HUDEP-2 (cell line): ENCODE results near the gene NPFFR1.
"Not testable (repeated sequence)": the region's sequence is repeated elsewhere in the genome, so short reads cannot be mapped to it uniquely, and the experiment has no call there.

Experiments used
- DNase-seq, 76 experiments: peaks; one replicate each; lab custom pipeline; 2025; ENCODE audit not compliant: unreplicated experiment in 76 of 76; lab: John Stamatoyannopoulos, UW

Gene NPFFR1

DNA sequence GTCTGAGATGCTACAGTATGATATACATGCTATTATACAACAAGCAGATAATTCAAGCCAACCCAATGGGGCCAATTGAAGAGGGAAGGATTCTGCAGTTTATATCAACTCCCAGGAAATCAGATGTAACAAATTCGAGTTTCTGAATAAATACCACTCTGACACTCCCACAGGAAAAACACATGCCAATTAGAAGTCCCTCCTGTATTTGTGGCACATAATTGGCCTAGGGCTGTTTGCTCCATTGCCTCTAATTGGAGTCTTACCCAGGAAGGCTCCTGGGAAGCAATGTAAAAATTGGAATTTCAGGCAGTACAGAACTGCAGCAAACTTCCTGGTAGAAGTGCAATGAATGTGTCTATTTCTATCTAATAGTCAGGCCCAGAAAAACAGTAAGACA lies 55.3 kb downstream of the NPFFR1 start:
- no peak for DNase-seq

DNA sequence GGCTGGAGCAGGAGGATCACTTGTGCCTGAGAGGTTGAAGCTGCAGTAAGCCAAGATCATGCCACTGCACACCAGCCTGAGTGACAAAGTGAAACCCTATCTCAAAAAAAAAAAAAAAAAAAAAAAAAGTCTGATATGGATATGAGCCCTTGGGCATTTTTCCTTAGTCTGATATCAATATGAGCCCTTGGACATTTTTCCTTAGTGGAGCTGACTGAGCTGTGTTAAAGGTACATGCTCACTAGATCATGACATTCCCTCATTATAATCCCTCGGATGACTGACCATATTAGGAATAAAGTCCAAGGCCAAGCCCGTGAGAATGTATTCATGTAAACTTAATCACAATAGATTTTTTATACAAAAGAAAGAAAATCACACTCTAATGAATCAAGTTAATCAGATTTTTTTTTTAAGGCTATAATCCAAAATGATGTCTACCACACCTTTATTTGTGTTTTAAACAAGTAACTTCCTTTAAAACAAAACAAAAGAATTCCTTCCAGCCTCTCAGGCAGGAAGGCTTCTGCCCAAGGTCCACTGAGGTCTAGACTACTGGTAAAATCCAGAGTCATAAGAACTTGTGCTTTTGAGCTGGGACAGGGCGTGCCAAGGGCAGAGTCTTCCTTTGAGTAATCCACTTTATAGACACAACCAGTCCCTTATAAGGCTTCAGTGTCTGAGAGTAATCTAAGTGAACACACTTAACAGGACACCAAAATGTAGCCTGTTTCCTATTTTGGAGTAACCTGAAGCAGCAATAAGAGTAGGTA lies 56.1 kb downstream of the NPFFR1 start:
- DNase-seq: no peak

- DNase-seq: no peak
Observed at GRCh38 chr10:70223728-70224127, 60.1 kb downstream of the NPFFR1 start.

GRCh38 chr10:70222811-70223447 lies 60.9 kb downstream of the NPFFR1 start:
- DNase-seq: not testable (repeated sequence)

DNA sequence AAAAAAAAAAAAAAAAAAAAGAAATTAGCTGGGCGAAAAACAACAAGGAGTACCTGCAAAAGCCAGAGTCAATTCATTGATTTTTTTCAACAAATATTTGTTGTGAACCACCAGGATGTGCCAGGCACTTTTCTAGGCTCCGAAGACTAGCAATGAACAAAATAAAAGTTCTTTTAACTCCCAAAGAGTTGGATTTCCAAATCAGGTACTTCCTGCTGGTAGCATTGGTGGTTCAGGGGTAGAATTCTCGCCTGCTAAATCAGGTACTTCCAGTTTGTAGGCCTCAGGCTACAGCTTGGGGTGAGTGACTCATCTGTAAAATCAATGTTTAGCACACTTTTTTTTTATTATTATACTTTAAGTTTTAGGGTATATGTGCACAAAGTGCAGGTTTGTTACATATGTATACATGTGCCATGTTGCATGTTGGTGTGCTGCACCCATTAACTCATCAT lies 61.4 kb downstream of the NPFFR1 start:
- DNase-seq: no peak

GRCh38 chr10:70221030-70221429 lies 62.8 kb downstream of the NPFFR1 start:
- no peak for DNase-seq

DNA sequence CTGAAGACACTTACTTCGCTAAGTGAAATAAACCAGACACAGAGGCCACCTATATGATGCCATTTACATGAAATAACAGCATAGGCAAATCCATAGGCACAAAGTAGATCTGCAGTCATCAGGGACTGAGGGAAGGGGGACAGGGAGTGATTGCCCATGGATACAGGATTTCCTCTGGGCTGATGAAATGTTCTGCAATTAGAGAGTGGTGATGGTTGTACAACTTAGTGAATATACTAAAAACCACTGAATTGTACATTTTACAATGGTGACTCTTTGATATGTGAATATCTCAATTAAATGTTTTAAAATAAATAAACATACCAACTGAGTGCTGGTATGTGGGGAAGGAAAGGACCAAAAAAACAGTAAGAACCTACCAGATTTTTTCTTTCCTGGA lies 70.9 kb downstream of the NPFFR1 start:
- DNase-seq: no peak

DNA sequence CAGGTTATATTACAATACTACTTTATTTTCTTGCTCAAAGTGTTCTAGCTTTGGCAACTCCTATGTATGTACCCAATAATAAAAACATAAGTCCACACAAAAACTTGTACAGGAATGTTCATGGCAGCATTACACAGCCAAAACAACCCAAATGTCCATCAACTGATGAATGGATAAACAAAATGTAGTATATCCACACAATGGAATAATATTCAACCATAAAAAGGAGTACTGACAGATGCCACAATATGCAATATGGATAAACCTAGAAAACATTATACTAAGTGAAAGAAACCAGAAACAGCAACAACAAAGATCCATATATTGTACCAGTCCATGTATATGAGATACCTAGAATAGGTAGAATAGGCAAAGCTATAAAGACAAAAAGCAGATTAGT lies 71.5 kb downstream of the NPFFR1 start:
- no peak for DNase-seq

- DNase-seq: no peak
Observed at GRCh38 chr10:70206762-70207161, 77.0 kb downstream of the NPFFR1 start.

DNA sequence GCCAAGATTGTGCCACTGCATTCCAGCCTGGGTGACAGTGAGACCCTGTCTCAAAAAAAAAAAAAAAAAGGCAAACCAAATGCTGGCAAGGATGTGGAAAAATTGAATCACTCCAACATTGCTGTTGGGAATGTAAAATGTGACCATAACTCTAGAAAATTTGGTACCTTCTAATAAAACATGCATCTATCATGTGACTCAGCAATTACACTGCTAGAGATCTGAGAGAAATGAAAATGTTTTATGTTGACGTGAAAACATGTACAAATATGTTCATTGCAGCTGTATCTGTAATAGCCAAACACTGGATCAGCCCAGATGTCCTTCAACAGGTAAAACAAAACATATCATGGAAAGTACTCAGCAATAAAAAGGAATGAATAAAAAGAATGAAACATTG lies 82.7 kb downstream of the NPFFR1 start:
- DNase-seq: no peak

DNA sequence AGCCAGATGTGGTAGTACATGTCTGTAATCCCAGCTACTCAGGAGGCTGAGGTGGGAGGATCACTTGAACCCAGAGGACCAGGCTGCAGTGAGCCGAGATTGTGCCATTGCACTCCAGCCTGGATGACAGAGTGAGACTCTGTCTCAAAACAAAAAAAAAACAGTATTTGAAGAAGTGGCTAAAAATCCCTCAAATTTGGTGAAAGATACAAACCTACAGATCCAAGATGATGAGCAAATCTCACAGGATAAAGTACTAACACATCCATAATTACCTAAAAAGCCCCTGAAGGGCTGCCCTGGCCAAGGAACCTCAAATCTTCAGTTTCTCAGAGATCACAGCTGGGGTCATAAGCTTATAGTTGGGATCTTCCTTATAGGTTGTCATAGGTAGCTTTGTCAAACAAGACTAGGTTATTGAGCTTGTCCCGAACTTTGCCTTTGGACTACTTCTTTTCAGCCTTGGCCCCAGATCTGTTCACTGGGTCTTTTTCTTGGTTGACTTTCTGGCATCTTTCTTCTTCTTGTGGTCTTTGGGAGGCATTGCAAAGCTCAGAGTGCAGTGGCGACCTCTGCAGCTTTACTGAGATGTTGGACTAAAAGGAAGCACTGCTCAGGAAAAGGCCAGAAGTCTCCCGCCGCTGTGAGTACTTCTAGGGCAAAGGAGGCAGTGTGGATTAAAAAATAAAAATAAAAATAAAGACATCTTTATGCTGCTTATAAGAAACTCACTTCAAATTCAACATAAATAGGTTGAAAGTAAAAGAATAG lies 84.9 kb downstream of the NPFFR1 start:
- no peak for DNase-seq
